ENCODE measurements around the gene CDCA7. TPM values are rescaled to one million over a fixed set of nuclear protein-coding genes. Genes with fewer than 3 reads are reported as not detected.
"Not testable (repeated sequence)": the region's sequence is repeated elsewhere in the genome, so short reads cannot be mapped to it uniquely, and the experiment has no call there.

The CDCA7 gene
- total RNA-seq, 1 donor from 2014 or later: 9.9 TPM

- Histone ChIP-seq H3K9me3 (ENCODE audit: control insufficient read depth in 3 of 3, low read length in 3 of 3) (no peaks in the 10 kb centered on the region), H3K27ac (ENCODE audit: low read depth, low read length) (no peak overlapping the region), H3K27me3 (ENCODE audit: control insufficient read depth in 3 of 3, insufficient read depth in 3 of 3, low read length in 3 of 3) (no peaks in the 10 kb centered on the region), H3K4me3 (ENCODE audit: low read length in 3 of 3) (no peak overlapping the region), H3K36me3 (ENCODE audit: control insufficient read depth in 3 of 3, insufficient read depth in 3 of 3, low read length in 3 of 3) (no peaks in the 10 kb centered on the region), H3K4me1 (ENCODE audit: control insufficient read depth in 3 of 3, insufficient read depth in 3 of 3, low read length in 3 of 3) (peaks cover 0 to 19% (median 4%) of the 10 kb centered on the region in 3 donors), H3K9ac (ENCODE audit: low read depth in 1 of 3, low read length in 3 of 3) (no peak overlapping the region)
These were observed 58.0 kb downstream of the CDCA7 start for GRCh38 chr2:173412628-173413027.

GRCh38 chr2:173414823-173415322 is 60.2 kb downstream of the CDCA7 start:
- Histone ChIP-seq H3K9me3 (ENCODE audit: control insufficient read depth in 3 of 3, low read length in 3 of 3) (no peaks in the 10 kb centered on the region), H3K27ac (ENCODE audit: low read depth, low read length) (no peak overlapping the region), H3K4me1 (ENCODE audit: control insufficient read depth in 3 of 3, insufficient read depth in 3 of 3, low read length in 3 of 3) (peaks cover 0 to 11% (median 0%) of the 10 kb centered on the region in 3 donors), H3K27me3 (ENCODE audit: control insufficient read depth in 3 of 3, insufficient read depth in 3 of 3, low read length in 3 of 3) (no peaks in the 10 kb centered on the region), H3K4me3 (ENCODE audit: low read length in 3 of 3) (no peak overlapping the region), H3K9ac (ENCODE audit: low read depth in 1 of 3, low read length in 3 of 3) (no peak overlapping the region), H3K36me3 (ENCODE audit: control insufficient read depth in 3 of 3, insufficient read depth in 3 of 3, low read length in 3 of 3) (no peaks in the 10 kb centered on the region)

GRCh38 chr2:173415431-173416381 is 61.0 kb downstream of the CDCA7 start:
- Histone ChIP-seq H3K4me3 (ENCODE audit: low read length in 3 of 3) (no peak overlapping the region), H3K36me3 (ENCODE audit: control insufficient read depth in 3 of 3, insufficient read depth in 3 of 3, low read length in 3 of 3) (no peaks in the 10 kb centered on the region), H3K27me3 (ENCODE audit: control insufficient read depth in 3 of 3, insufficient read depth in 3 of 3, low read length in 3 of 3) (no peaks in the 10 kb centered on the region), H3K9ac (ENCODE audit: low read depth in 1 of 3, low read length in 3 of 3) (no peak overlapping the region), H3K4me1 (ENCODE audit: control insufficient read depth in 3 of 3, insufficient read depth in 3 of 3, low read length in 3 of 3) (peaks cover 0 to 5% (median 0%) of the 10 kb centered on the region in 3 donors), H3K27ac (ENCODE audit: low read depth, low read length) (no peak overlapping the region), H3K9me3 (ENCODE audit: control insufficient read depth in 3 of 3, low read length in 3 of 3) (no peaks in the 10 kb centered on the region)

GRCh38 chr2:173416415-173417152 is 61.9 kb downstream of the CDCA7 start:
- H3K27ac ChIP-seq (ENCODE audit: low read depth, low read length); H3K9ac ChIP-seq (ENCODE audit: low read depth in 1 of 3, low read length in 3 of 3); H3K4me1 ChIP-seq (ENCODE audit: control insufficient read depth in 3 of 3, insufficient read depth in 3 of 3, low read length in 3 of 3); H3K27me3 ChIP-seq (ENCODE audit: control insufficient read depth in 3 of 3, insufficient read depth in 3 of 3, low read length in 3 of 3); H3K9me3 ChIP-seq (ENCODE audit: control insufficient read depth in 3 of 3, low read length in 3 of 3); H3K36me3 ChIP-seq (ENCODE audit: control insufficient read depth in 3 of 3, insufficient read depth in 3 of 3, low read length in 3 of 3); H3K4me3 ChIP-seq (ENCODE audit: low read length in 3 of 3): not testable (repeated sequence)

GRCh38 chr2:173417341-173417740 is 62.7 kb downstream of the CDCA7 start:
- Histone ChIP-seq H3K9ac (ENCODE audit: low read depth in 1 of 3, low read length in 3 of 3) (no peak overlapping the region), H3K4me3 (ENCODE audit: low read length in 3 of 3) (no peak overlapping the region), H3K27ac (ENCODE audit: low read depth, low read length) (no peak overlapping the region), H3K27me3 (ENCODE audit: control insufficient read depth in 3 of 3, insufficient read depth in 3 of 3, low read length in 3 of 3) (no peaks in the 10 kb centered on the region), H3K9me3 (ENCODE audit: control insufficient read depth in 3 of 3, low read length in 3 of 3) (no peaks in the 10 kb centered on the region), H3K36me3 (ENCODE audit: control insufficient read depth in 3 of 3, insufficient read depth in 3 of 3, low read length in 3 of 3) (no peaks in the 10 kb centered on the region), H3K4me1 (ENCODE audit: control insufficient read depth in 3 of 3, insufficient read depth in 3 of 3, low read length in 3 of 3) (peaks cover 0 to 5% (median 0%) of the 10 kb centered on the region in 3 donors)

GRCh38 chr2:173417802-173418201 is 63.1 kb downstream of the CDCA7 start:
- peaks cover 0 to 2% (median 0%) of the 10 kb centered on the region in 3 donors for H3K4me1 ChIP-seq (ENCODE audit: control insufficient read depth in 3 of 3, insufficient read depth in 3 of 3, low read length in 3 of 3)
- no peak overlapping the region for H3K4me3 ChIP-seq (ENCODE audit: low read length in 3 of 3)
- no peak overlapping the region for H3K27ac ChIP-seq (ENCODE audit: low read depth, low read length)
- H3K9ac ChIP-seq (ENCODE audit: low read depth in 1 of 3, low read length in 3 of 3): no peak overlapping the region
- H3K9me3 ChIP-seq (ENCODE audit: control insufficient read depth in 3 of 3, low read length in 3 of 3): no peaks in the 10 kb centered on the region
- H3K27me3 ChIP-seq (ENCODE audit: control insufficient read depth in 3 of 3, insufficient read depth in 3 of 3, low read length in 3 of 3): no peaks in the 10 kb centered on the region
- H3K36me3 ChIP-seq (ENCODE audit: control insufficient read depth in 3 of 3, insufficient read depth in 3 of 3, low read length in 3 of 3): no peaks in the 10 kb centered on the region

Measured in skeletal muscle tissue (tissue), 4 donors.